GM18517 (cell line): ENCODE results near the gene AOPEP.
"Not testable (repeated sequence)": the region's sequence is repeated elsewhere in the genome, so short reads cannot be mapped to it uniquely, and the experiment has no call there.

ENCODE experiments used
- ATAC-seq: cut with Tn5 transposase; IDR thresholded peaks from one replicate; pipeline ENCODE4 v1.9.1; 2021; ENCODE audit warnings: mild to moderate bottlenecking, moderate library complexity; ENCODE audit not compliant: unreplicated experiment

Gene AOPEP

DNA sequence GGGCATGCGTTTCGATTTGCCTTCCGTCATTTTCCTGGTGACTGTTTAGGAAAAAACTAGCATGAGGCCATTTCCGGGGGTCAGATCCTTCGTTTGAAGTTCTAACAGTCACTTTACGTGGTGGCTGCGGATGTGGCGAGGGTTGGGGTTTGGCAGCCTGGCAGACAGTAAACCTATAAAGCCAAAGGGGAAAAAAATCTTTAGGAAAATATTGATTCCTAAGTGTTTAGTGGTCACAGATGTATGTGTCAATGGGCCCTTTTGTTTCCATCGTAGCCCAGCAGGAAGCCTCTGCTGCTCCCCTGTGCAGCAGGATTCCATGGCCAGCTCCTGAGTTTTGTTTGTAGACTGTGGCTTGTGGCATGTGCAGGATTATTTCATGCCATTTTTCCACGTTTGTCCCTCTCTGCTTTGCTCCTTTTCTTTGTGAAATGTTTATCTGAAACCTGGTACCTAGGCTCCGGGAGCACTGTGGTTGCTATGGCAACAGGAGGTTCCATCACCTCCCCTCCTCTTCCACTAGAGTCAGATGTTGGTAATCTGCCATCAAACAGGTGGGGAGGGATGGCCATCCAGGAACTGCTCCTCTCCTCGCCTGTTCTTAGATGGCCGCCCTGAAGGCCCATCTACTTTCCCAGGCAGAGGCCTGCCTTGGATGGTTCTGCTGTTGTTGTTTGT is 202.3 kb downstream of the AOPEP start:
- ATAC-seq: no peak

DNA sequence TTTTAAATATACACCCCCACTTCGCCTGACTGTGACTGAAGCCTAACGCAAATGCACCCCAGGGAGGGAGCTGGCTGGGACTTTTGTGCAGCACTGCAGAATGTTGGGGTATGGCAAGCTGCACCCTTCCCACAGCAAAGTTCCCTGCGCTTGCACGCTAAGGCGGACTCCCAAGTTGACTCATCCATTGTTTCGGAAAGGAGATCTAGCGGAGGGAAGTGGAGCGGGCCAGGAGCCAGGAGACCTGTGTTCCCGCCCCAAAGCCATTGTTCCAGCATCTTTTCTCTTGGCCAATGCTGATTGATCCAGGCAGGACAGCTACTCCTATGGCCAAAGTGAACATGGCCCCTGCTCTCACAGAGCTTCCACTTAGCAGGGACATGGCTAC is 202.9 kb downstream of the AOPEP start:
- ATAC-seq: no peak

DNA sequence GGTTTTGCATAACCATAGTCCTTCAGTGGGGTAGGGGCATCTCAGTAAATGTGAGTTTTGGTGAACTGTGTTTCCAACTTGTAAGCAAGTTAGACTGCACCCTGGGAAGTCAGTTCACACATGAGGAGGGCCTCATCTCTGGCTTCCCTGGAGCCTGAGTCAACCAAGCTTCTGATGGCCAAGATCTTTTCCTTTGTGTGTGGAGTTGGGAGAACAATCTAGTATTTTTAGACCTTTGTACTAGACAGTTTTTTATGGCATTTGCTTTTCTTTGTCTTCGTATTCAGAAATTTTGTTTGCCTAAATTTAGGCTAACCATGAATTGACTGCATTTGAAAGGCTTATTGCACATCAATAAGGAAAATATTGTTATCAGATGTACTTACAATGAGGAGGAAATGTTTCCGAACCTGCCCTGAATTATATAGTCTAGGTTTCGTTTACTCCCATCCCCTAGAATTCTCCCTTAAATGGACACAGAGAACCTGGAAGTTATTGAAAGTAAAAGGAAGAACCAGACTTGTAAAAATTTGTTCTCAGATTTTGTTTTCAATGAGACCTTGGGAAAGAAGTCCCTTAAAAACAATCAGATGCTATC is 204.6 kb downstream of the AOPEP start:
- no peak for ATAC-seq

DNA sequence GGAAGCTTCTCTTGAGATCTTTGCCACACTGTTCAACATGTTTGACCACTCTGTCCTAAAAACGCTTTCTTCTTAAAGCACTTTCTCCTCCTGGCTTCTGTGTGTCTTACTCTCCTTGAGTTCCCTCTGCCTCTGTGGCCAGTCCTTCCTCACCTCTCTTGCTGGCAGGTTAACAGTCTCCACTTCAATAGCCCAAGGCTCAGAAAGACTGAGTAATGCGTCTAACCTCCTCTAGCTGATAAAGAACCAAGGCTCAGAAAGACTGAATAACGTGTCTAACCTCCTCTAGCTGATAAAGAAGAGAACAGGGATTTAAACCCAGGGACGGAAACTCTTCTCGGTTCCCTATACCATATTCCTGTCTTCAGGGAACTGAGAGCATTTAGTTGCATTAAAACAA is 205.2 kb downstream of the AOPEP start:
- no peak for ATAC-seq

DNA sequence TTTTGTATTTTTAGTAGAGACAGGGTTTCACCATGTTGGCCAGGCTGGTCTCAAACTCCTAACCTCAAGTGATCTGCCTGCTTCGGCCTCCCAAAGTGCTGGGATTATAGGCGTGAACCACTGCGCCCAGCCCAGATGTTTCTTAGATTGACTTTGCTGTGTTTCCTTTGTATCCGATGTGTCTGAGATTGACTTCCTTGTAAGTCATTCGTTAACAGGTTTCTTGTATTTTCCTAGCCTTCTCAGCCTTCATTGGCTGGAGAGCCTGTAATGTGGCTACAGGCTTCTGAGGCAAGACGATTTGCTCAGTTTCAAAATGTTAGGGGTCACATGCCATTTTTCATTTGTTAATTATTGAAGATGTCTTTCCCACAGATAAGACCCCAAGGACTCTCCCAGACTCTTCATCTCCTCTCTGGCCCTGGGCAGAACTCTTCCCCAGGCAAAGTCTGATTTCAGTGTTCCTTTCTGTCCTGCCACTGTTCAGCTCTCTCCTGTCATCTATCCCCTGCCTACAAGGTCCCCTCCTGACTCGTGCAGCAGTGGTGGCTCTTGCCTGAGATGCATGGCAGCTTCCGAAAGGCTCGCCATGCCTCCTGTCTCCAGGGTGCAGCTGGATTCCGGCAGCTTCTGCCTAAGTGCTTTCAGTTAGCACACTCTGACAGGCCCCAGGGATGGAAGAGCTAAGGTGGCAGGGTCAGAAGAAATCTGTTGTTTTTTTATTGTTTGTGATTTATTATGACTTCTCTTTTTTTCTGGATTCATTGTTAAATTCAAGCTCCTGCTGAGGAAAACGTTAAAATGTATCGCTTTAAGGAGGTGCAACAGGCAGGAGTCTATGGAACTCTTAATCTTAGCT is 206.4 kb downstream of the AOPEP start:
- no peak for ATAC-seq

DNA sequence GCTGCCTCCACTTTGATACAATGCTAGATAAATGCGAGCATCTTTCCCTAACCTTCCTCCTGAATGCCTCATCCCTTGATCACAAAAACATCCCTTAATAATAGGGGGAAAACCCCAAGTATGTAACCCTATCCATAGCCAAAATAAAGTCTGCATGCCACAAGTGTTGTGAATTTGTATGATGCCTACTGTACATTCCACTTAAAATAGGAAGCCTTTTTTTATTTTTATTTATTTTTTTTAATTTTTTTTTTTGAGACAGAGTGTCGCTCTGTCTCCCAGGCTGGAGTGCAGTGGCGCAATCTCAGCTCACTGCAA is 207.0 kb downstream of the AOPEP start:
- ATAC-seq: no peak

DNA sequence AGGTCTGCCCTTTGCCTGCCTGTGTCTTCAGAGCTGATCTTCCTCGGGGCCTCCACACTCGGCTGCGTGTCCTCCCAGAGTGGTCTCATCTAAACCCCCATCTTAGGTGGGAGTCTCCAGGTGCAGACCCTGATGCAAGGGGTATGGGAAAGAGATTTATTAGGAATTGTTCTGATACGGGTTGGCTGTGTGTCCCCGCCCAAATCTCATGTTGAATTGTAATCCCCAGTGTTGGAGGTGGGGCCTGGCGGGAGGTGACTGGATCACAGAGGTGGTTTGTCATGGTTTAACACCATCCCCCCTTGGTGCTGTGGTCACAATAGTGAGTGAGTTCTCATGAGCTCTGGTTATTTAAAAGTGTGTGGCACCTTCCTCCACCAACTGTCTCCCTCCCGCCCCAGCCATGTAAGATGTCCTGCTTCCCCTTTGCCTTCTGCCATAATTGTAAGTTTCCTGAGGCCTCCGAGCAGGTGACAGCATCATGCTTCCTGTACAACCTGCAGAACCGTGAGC is 208.4 kb downstream of the AOPEP start:
- ATAC-seq: no peak

DNA sequence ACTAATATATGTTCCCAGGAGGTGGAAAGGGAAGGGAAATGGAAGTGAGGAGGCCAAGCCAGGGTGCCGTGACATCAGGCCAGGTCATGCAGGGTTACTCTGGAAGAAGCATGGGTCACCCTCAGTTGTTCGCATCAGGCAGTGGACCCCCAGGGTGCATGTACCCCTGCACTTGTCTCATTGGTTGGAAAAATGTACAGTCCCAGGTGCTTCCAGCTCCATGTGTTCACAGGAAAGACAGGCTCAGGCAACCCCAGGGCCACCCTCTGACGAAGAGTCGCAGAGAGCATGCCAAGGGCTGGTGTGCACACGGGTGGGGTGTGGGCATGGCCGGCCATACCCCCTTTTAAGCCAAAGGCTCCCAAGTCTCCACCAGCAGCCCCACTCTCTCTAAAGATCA is 208.9 kb downstream of the AOPEP start:
- no peak for ATAC-seq

DNA sequence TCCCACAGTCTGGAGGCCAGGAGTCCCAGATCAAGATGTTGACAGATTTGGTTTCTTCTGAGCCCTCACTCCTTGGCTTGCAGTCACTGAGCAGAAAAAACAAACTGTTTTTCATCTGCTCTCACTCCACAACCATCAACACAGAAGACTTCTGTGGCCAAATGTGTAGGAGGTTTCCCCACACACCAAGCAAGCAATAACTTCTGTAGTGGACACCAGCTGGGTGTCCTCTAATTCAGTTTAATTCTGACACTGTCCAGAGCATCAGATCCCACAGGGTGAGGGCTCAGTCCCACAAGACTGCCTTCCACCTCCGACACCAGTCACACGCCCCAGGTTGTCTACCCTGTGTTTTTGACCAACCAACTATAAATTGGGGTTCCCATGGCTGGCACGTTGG is 209.9 kb downstream of the AOPEP start:
- ATAC-seq: no peak

DNA sequence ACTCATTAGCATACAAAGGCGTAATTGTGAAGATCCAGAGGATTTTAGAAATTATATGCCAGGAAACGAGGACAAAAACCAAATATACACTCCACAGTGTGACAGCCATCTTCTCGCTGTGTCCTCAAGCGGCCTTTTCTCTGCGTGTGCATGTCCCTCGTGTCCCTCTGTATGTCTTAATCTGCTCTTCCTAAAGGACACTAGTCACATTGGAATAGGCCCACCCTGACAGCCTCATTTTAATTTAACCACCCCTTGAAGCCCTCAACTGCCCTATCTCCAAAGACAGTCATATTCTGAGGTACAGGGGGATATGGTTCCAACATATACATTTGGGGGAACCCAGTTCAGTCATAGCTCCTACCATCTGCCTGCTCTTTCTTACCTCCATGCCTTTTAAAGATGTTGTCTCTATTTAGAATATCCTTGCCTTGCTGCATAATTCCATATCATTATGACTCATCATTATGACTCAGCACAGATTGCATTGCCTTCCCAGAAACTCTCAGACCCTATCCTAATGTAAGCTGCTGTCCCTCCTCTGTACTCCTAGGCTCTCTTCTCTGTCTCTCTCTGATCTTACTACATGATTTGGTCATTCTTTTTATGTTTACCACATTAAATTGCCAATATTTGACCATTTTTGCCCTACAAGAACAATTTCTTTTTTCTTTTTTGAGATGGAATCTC is 210.9 kb downstream of the AOPEP start:
- ATAC-seq: no peak

DNA sequence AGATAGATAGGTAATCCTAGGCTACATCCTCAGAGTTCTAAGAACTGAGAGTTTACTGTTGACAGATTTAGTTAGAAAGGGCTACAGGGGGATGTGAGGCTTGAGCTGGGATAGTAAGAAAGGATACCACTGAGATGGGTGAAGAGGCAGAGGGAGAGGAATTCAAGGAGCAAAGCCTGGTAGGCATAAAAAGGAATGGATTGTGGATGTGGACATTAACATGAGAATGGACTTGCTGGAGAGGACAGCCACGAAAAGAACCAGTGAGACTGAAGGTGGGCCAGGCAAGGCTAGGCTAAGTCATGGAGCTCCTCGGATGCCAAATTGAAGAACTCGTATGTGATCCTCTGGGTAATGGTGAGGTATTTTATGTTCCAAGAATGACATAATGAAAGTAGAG is 211.9 kb downstream of the AOPEP start:
- no peak for ATAC-seq

DNA sequence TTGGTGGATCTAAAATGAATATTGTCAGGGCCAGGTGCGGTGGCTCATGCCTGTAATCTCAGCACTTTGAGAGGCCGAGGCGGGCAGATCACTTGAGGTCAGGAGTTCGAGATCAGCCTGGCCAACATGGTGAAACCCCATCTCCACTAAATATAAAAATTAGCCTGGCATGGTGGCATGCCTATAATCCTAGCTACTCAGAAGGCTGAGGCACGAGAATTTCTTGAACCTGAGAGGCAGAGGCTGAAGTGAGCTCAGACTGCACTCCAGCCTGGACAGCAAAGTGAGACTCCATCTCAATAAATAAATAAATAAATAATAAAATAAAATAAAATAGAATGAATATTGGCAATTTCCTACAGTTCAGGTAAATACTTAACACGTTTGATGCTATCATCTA is 213.8 kb downstream of the AOPEP start:
- not testable (repeated sequence) for ATAC-seq

DNA sequence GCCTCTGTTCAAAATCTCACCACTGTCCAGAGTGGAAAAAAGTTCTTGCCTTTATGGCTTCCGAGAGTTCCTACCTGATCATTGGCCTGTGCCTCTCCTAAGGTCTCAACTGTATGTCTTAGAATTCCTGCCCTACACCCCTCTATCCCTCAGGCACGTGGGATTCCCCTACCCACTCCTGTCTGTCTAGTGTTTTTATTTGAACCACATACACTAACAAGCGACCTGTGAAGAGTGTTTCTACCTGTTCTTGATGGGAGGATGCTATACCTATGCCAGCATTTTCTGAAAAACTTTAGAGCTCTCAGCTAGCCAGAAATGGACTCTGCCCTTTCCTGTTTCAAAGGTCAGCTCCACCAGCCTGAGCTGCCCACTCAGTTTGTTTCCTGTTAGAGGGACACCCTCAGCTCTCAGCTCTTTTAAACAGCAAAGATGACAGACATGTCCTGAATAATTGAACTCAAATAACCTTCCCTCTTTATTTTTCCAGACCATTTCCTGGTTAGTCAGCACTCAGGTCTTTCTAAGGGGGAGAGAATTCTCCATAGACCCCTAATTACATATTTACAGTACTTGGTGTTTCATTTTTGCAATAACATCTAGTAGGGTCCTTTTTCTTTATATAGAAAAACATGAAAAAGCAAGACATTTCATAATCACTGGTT is 214.8 kb downstream of the AOPEP start:
- no peak for ATAC-seq

DNA sequence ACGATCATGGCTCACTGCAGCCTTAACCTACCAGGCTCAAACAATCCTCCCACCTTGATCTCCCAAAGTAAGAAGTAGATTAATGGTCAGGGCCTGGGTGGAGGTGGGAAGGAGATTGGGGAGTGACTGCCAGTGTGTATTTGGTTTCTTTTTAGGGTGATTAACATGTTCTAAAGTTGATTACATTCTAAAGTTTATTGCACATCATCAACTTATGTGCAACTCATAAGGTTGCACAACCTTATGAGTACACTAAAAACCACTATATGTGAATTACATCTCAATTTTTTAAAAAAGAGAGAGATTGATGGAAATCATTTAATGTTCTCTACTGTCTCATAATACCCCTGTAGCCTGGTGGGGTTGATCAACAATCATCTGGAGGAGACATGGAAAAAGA is 218.1 kb downstream of the AOPEP start:
- ATAC-seq: no peak

DNA sequence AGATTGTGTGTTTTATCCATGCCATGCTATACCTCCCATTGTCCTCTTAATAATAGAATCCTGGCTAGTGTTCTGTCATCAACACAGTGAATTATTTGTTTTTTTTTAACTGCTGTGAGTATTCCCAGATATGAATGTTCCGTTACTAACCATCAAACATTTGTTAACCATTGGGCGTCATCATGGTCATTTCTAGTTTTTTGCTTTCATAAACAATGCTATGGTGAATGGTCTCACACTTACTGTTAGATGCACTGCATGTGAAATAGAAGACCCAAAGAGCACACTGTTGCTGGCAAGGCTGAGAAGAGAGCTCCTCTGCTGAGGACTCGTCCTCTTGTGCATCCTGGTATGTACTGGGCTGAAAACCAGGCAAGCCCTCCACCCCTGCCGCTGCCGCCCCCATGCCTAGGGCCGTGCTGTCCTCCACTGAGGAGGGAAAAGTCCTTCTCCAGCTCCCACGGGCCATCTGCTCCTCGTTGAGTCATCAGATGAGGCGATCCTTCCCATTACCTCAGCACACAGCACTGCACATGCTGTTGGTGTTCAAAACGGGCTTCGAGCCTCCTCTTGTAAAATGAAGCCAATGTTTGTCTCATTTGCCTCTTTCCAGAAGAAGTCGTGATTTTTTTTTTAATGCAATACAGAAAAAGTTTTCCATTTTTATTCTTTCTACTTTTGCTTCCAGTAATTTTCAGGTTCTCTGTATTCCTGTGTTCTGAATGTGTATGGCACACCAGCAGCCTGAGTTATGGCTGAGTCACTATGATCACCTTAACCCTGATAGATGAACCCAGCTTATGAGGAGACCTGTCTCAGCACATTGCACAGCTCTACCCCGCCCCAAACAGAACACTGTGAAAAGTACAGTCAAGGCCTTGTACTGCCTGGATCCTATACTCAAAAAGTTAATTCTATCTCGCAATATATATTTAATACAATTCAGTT is 219.0 kb downstream of the AOPEP start:
- ATAC-seq: no peak

DNA sequence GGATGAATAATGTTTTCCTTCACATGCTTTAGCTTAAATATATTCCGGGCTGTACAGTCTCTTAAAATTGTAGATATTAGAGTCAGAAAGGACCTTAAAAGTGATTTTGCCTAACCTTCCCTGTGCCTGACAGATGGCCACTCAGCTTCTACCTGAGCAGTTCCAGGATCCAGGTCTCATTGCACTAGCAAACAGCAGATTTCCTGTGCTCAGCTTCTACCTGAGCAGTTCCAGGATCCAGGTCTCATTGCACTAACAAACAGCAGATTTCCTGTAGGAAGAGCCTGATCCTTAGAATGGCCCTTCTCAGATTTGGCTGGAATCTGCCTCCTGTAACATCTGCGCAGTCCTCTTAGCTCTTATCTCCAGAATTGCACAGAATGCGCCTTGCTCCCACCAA is 219.8 kb downstream of the AOPEP start:
- no peak for ATAC-seq

DNA sequence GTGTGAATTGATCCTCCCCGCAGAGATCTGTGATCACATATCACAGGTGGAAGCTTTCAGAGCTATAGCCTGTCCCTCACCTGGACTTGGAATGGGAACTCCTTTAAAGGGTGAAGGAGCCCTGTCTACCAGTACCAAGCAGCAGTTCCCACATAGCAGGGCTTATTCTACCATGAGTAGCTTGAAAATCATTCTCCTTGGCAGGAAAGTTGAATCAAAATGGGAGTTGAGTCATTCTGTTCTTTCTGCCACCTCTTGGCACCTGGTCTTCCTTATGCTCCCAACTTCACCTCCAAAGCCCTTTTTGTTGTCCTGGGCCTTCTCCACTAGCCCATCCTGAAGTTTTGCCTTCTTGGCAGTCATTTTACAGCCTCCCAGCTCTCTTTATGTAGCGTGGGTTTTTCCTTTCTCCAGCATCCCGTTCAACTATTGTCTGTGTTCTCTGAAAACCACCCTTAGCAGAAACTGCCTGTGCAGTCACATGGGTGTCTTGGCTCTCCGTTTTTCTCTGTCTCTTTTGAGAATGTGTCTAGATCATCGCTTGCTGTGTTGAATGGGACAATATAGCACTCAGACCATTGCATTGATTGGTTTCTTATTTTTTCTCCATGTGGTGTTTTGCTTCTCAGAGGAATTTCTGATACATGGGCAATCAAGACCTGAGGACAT is 222.2 kb downstream of the AOPEP start:
- no peak for ATAC-seq

DNA sequence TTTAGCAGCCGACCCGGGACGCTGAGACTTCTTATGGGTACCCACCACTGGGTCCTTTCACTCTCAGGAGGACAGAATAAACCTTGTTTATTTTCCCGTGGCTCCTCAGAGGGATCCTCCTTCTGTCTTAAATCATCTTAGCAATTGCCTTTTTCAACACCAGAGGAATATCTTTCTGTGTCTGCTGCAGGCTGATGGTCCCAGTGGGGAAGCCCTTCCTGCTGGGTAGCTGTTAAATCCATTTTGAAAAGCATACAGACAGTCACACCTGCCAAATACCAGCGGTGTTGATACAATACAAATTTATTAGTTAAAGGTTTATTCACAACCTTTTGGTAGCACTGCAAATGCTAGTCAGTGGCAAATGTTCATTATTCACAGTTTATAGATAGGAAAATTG is 222.9 kb downstream of the AOPEP start:
- ATAC-seq: no peak

DNA sequence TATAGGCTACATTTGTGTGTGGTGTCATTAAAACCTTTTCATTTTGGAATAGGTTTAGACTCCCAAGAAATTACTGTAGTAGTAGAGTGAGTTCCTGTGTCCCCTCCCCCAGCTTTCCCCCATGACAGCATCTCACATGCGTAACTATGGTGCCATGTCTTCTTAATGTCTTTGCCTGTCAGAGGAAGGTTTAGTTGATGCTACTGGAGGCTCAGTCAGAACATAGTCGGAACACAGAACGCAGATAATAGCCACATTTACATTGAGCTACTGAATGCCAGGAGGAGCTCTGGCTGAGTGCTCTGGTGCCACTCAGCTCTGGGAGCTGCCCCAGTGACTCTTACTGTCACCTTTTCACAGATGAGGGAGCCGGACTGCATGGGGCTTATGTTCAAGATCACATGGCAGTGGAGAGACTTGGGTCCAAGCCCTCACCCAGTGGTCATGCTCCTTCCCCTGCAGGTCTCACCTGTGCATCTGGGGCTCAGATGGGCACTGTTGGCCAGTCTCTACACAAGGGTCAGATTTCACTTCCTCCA is 223.6 kb downstream of the AOPEP start:
- ATAC-seq: no peak
